ENCODE data around the gene TRAPPC4.
"Not testable (repeated sequence)": the region's sequence is repeated elsewhere in the genome, so short reads cannot be mapped to it uniquely, and the experiment has no call there.

Gene TRAPPC4

DNA sequence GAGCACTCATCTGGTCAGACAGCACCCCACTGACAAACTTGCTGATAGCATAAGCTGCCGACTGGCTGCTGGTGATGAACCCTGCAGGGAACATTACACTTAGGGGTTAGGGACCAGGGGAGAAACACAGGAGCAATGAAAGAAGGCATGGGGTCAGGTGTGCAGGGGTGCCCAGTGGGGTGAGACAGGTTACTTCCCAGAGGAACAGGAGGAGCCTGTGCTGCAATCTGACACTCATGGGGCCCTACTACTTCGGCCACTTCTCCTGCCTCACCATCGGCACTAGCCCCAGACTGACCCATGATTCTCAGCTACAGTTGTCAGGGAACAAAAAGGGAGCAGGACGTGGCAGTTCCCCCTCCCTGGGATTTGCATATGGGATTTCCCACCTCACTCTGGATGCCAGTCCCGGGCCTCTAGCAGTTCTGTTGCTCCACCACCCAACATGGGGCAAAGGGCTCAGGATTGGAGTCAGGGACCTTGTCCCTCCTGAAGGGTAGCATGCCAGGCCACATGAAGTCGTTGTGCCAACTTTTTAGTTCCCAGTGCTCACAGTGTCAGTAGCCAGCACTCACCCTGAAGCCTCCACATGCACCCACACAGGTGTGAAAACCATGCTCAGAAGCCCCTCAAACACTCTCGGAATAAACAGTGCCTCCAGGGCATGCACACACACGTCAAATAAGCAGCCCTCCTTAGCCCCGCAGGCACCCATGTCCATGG lies 9.9 kb downstream of the TRAPPC4 start:
- no peak for DNase-seq (ENCODE audit: low read depth)
- no peak overlapping the region for H3K4me3 ChIP-seq (ENCODE audit: control insufficient read depth, low read depth, low read length)
- TF ChIP-seq CTCF (conservative IDR thresholded peaks at IDR 0.05; ENCODE audit: control insufficient read depth, insufficient read depth, low read depth, low read length) = no peak

- no peak for DNase-seq (ENCODE audit: low read depth)
- no peak for TF ChIP-seq CTCF (conservative IDR thresholded peaks at IDR 0.05; ENCODE audit: control insufficient read depth, insufficient read depth, low read depth, low read length)
- H3K4me3 ChIP-seq (ENCODE audit: control insufficient read depth, low read depth, low read length) = no peak overlapping the region
These were observed 10.4 kb downstream of the TRAPPC4 start for GRCh38 chr11:119029069-119029339.

GRCh38 chr11:119029340-119030028 lies 10.9 kb downstream of the TRAPPC4 start:
- no peak for DNase-seq (ENCODE audit: low read depth)
- no peak for TF ChIP-seq CTCF (conservative IDR thresholded peaks at IDR 0.05; ENCODE audit: control insufficient read depth, insufficient read depth, low read depth, low read length)
- H3K4me3 ChIP-seq (ENCODE audit: control insufficient read depth, low read depth, low read length) = peak overlapping the region; percentile 69

DNA sequence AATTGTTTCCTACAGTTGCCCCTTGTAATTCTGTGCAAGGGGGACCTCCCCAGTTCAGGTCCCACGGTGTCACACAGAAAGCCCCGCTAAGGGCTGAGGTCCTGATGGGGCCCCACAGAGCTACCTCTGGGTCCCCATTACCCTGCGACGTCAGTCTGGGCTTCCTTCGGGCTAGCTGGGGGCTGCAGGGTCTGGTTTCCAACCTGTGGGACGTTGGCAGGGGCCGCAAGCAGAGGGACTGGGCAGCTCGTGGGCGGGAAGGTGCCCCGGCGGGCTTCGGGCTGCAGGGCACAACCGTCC lies 11.4 kb downstream of the TRAPPC4 start:
- DNase-seq (ENCODE audit: low read depth) = no peak
- peak overlapping the region; percentile 69 for H3K4me3 ChIP-seq (ENCODE audit: control insufficient read depth, low read depth, low read length)
- TF ChIP-seq CTCF (conservative IDR thresholded peaks at IDR 0.05; ENCODE audit: control insufficient read depth, insufficient read depth, low read depth, low read length) = no peak

- peak; percentile 96 for DNase-seq (ENCODE audit: low read depth)
- H3K4me3 ChIP-seq (ENCODE audit: control insufficient read depth, low read depth, low read length) = peak within 1 kb of the TSS; percentile 69
- TF ChIP-seq CTCF (conservative IDR thresholded peaks at IDR 0.05; ENCODE audit: control insufficient read depth, insufficient read depth, low read depth, low read length) = no peak
These were observed 11.9 kb downstream of the TRAPPC4 start, which contains the start of gene SLC37A4 for GRCh38 chr11:119030329-119031047. SLC37A4 (minus strand) TSS chr11:119030877.

DNA sequence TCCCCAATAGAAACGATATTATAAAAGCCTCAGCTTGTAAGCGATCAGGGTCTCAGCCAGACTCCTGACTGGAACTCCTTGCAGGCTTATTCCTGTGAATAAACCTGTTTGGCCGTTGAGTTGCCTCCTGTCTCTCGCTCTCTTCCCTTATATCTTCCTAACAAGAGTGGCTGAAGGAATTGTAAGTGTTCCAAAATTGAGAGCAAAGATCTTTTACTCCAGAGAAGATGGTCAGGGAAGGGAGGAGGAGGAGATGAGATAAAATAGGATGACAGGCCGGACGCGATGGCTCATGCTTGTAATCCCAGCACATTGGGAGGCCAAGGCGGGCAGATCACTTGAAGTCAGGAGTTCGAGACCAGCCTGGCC lies 13.3 kb downstream of the TRAPPC4 start:
- DNase-seq (ENCODE audit: low read depth) = no peak
- no peak for TF ChIP-seq CTCF (conservative IDR thresholded peaks at IDR 0.05; ENCODE audit: control insufficient read depth, insufficient read depth, low read depth, low read length)
- no peak overlapping the region for H3K4me3 ChIP-seq (ENCODE audit: control insufficient read depth, low read depth, low read length)

DNA sequence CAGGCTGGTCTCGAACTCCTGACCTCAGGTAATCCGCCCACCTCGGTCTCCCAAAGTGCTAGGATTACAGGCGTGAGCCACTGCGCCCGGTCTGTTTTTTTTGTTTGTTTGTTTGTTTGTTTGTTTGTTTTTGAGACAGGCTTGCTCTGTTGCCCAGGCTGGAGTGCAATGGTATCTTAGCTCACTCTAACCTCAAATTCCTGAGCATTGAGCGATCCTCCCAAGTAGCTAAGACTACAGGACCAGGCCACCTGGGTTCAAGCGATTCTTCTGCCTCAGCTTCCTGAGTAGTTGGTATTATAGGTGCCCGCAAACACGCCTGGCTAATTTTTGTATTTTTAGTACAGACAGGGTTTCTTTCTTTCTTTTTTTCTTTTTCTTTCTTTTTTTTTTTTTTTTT lies 14.9 kb downstream of the TRAPPC4 start:
- not testable (repeated sequence) for DNase-seq (ENCODE audit: low read depth); H3K4me3 ChIP-seq (ENCODE audit: control insufficient read depth, low read depth, low read length)
